GM18519 (cell line): ENCODE measurements around the gene KCNK18.

Source experiments
- ATAC-seq: cut with Tn5 transposase; IDR thresholded peaks from one replicate; pipeline ENCODE4 v1.9.1; 2021; ENCODE audit warnings: mild to moderate bottlenecking, moderate library complexity; ENCODE audit not compliant: unreplicated experiment, low FRiP score

The KCNK18 gene

DNA sequence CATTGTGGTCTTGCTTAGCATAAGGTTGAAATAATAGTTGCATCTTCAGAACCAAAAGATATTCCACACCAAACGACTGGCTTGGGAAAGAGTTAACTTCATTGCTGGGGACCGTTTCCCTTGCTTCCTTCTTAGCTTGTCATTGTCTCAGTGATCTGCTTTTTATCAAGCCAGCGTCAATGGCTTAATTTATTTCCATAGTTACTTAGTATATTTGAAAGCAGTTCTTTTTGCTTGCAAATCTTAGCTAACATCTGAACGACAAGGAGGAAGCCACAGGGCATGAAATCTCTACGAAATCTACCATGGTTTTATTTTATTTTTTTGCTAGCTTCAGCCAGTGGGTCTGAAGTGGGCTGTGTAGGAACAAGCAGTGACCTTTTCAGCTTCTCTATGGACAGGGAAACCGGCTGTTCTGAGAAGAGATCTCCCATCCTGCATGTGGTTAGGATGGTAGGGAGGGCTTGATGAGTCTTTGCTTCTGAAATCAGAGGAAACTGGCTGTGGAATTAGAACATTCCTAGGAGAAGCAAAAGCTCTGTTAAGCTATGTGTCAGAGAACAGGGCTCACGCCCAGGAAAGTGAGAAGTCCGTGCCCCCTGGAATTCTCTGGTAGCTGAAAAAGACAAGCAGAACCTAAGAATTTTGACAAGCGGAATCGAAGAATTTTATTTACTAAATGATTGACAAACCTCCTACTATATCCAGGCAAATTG is 51.6 kb downstream of the KCNK18 start:
- ATAC-seq = no peak

DNA sequence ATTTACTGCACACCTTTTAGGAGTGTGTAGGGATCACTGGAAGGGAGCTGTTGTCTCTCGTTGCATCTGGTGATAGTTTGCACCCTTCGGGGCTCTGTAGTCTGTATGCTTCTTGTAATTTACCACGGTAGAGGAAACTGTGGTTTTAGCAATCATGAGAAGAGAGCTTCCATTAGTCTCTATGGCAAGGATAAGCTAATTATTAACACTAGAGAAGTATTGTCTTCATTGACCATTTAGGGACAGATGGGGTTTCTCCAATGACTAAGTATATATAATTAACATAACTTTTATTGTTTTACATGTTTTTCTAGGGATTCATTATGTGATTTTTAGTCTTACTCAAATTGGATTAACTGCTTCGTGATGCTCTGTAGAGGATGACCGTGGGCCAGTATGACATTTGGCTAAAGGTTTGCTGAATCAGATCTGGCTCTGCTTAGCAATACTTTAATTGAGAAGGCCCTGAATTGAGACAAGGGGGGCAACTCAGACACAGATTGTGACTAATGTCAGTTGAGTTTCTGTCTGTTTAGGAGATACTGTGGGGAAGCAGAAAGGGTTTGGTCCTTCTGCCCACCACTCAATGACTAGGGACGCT is 52.3 kb downstream of the KCNK18 start:
- ATAC-seq = no peak

DNA sequence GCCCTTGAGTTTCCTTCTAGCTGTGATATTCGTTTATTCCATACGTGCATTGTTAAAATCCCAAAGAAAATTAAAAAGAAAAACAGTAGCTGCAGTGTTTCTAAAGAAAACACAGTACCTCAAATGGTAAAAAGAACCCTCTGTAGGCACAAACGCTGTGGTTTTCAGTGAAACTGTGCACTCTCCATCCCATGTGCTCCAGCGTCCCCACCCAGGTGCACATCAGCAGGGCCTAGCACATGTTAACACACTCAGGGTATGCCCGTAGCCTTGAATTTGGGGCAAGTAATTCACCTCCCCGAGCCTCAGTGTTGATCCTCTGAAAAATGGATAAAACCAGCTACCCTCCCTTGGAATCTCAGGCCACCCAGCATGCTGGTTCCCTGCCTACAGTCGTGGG is 53.1 kb downstream of the KCNK18 start:
- no peak for ATAC-seq

DNA sequence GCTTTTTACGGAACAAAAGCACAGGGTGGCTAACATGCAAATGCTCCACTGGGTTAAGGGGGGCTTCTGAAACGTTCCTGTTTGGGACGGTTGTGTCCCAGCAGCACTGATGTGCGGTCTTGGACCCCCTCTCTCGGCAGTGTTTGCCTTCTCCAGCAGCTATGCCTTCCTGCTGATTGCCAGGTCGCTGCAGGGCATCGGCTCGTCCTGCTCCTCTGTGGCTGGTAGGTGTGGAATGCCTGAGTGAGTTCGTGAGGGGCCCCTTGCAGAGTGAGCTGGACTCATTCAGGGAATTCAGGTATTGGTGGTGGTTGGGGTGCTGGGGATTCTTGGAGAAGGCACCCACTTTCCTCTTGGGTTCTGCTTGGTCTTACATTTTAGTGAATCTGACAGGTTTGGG is 56.6 kb downstream of the KCNK18 start:
- no peak for ATAC-seq

DNA sequence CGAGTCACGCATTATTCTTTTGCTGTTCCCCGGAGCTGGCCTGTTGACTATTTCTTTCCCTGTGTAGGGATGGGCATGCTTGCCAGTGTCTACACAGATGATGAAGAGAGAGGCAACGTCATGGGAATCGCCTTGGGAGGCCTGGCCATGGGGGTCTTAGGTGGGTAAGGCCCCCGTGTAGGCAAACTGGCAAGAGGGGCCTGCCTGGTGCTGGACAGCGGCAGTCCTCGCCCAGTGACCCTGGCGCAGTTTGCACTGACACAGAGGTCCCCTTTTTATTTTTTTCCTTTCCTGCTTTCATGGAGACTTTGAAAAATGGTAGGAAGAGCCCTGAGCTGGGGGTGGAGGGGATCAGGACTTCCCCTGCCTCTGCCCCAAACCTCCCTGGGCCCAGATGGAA is 57.0 kb downstream of the KCNK18 start:
- ATAC-seq = no peak

DNA sequence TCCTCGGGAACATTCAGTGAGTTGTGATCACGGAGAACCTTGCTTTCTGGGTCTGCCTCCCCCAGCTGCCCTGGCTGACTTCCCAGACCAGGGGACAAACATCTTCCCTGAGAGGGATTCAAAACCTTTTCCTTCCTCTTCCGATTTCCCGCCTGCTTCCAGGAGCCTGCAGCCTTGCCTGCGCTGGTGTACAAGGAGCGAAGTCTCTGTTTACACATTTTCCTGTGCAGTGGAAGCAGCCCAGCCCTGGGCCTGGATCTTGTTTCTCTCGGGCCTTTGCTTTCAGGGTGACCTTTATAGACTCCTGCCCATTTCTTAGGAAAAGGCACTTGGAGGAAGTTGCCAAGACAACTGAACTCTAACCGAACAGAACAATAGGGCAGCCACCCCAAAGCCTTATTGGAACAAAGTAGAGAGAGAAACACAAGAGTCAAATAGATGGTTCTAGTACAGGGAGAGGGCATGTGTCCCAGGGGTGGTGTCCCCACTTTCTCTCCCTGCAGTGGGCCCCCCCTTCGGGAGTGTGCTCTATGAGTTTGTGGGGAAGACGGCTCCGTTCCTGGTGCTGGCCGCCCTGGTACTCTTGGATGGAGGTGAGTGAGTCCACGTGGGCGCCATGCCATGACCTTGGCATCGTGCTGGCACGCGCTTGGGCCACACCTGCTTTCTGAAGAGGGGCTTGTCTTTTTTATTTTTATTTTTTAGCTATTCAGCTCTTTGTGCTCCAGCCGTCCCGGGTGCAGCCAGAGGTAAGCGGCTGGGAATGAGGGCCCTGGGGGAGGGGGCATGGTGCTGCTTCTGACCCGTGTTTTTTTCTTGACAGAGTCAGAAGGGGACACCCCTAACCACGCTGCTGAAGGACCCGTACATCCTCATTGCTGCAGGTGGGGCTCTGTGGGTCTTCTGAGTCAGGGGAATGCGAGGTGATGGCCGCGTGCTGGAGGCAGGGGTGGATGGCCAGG is 57.8 kb downstream of the KCNK18 start:
- ATAC-seq = no peak

DNA sequence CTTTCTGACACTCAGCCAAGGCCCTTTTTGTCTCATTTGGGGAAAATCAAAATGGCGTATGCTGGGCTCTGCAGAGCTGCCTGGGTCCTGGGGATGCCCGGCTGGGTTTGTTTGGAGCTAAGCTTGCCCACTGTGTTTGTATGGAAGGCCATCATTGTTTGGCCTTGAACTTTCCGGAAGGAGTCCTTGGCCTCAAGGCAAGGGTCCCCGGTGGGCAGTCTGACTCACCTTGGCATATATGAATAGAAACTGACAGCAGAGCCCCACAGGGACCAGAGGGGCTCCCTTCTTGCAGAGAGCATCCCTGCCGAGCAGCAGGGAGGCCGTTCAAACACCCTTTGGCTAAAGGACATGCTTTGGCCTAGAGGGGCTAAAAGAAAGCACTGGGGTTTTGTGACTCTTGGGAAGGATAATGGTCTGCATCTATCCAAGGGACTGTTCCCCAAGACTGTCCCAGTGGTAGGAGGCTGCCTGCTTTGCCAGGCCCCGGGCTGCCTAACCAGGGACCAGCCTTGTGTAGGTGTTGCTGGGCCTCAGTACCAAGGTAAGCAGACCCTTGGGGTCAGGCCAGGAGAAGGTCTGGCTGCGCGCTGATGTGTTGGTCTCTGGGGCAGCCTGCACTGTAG is 58.7 kb downstream of the KCNK18 start:
- ATAC-seq = no peak

DNA sequence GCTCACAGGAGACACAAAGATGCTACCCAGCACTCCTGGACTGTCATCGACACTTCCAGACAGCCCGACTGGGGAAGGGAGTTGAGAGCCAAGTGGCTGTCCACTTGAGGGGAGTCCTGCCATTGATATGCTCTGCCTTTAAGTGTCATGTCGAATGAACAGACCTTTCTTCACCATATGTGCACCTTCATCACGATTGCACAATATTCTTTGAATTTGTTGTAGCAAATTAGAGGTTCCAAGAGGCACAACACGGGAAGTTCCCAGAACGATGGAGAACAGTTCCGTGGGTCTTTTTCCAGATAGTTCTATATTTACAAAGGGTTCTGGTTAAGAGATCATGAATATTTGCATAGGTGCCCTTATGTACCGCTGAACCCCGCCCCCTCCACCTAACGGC is 59.6 kb downstream of the KCNK18 start:
- ATAC-seq = no peak

DNA sequence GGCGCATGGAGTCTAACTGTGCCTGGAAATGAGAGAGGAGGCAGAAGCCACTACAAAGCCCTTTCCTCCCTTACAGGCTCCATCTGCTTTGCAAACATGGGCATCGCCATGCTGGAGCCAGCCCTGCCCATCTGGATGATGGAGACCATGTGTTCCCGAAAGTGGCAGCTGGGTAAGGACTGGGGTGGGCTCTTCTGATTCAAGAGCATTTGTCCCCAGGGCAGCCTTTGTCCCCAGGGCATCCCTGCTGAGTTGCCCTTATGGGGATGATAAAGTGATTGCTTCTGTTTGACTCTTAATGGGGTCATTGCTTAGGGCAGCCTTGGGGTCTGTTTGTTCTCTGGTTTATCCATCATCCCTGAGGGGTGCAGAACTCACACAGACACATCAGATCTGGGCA is 60.4 kb downstream of the KCNK18 start:
- ATAC-seq = no peak

DNA sequence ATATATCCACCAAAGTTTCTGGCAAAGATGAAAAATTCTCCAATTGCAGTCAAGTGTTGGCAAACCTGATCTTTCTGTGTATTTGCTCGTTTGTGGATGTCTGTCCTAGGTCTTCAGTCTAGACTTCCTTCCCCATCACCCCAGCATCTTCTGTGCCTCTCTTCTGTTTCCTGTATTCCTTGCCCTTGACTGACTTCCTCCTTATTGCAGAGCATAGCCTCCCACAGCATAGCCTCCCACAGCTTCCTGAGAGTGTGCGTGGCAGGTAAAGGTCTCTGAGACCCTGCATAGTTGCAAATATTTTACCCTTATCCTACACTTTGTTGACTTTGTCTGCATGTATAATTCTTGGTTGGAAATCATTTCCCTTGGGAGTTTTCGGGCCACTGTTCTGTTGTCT is 62.0 kb downstream of the KCNK18 start:
- ATAC-seq = no peak
